Thoracic aorta (tissue), 2 donors: ENCODE measurements around the gene ERI2. TPM values are rescaled to one million over a fixed set of nuclear protein-coding genes. Genes with fewer than 3 reads are reported as not detected.

ENCODE experiments used
- ATAC-seq: fragments of 150-250 bp; one replicate; pipeline ENCODE4 v1.8.0; 2017; ENCODE audit warnings: low read depth; ENCODE audit not compliant: insufficient number of reproducible peaks, low FRiP score
- DNase-seq: peaks from one replicate; pipeline ENCODE4 v3.0.0-alpha.2; 2020; ENCODE audit warnings: low spot score
- H3K27ac ChIP-seq, 2 donors: fragments of 200-600 bp; sonication (generic); 1 replicate in 1 of 2; 2 replicates in 1 of 2; pipeline ENCODE4 v1.5.1; 2016; ENCODE audit warnings: mild to moderate bottlenecking in 2 of 2, moderate library complexity in 2 of 2
- H3K27me3 ChIP-seq: fragments of 200-600 bp; sonication (generic); replicated peaks from 2 replicates; pipeline ENCODE4 v1.6.0; 2016; ENCODE audit warnings: mild to moderate bottlenecking; ENCODE audit not compliant: insufficient read depth
- H3K36me3 ChIP-seq: fragments of 200-600 bp; sonication (generic); one replicate; pipeline ENCODE4 v1.5.1; 2016
- H3K4me1 ChIP-seq, 2 donors: fragments of 200-600 bp; sonication (generic); 1 replicate in 1 of 2; 2 replicates in 1 of 2; pipeline versions ENCODE4 v1.5.1 to v1.6.0; 2016; ENCODE audit warnings: low read depth in 2 of 2, mild to moderate bottlenecking in 1 of 2; ENCODE audit not compliant: control insufficient read depth in 1 of 2
- H3K4me3 ChIP-seq: fragments of 200-600 bp; sonication (generic); 2 replicates; pipeline ENCODE4 v1.5.1; 2016; ENCODE audit warnings: mild to moderate bottlenecking
- H3K9me3 ChIP-seq: fragments of 200-600 bp; sonication (generic); 2 replicates; pipeline ENCODE4 v1.5.1; 2016
- CTCF ChIP-seq: fragments of 200-600 bp; sonication (generic); IDR thresholded peaks from one replicate; pipeline ENCODE4 v1.5.1; 2019; ENCODE audit warnings: antibody characterized with exemption
- total RNA-seq, 2 donors: library from RNA; depleted of rRNA; stranded (reverse); fragments of >200 nt; gene quantifications; one replicate each; pipeline versions ENCODE4 v1.1.0 to v1.2.3, GENCODE V29; 2016

ERI2 gene
- total RNA-seq, 2 donors from 2014 or later = 2.6 to 7.8 TPM

- H3K36me3 ChIP-seq = no peaks in the 10 kb centered on the region
- TF ChIP-seq CTCF = no peak
- no peaks in the 10 kb centered on the region for H3K27me3 ChIP-seq
- ATAC-seq (no peak), DNase-seq (no peak)
- H3K4me1 ChIP-seq = no peaks in the 10 kb centered on the region
- no peak overlapping the region for H3K4me3 ChIP-seq
- no peaks in the 10 kb centered on the region for H3K9me3 ChIP-seq
- no peak overlapping the region for H3K27ac ChIP-seq
Measured at GRCh38 chr16:20821682-20822081, 15.4 kb upstream of the ERI2 start.

GRCh38 chr16:20818929-20819585, 12.8 kb upstream of the ERI2 start:
- no peaks in the 10 kb centered on the region for H3K9me3 ChIP-seq
- no peak overlapping the region for H3K27ac ChIP-seq
- DNase-seq (no peak), ATAC-seq (no peak)
- no peaks in the 10 kb centered on the region for H3K36me3 ChIP-seq
- no peaks in the 10 kb centered on the region for H3K27me3 ChIP-seq
- TF ChIP-seq CTCF = no peak
- no peaks in the 10 kb centered on the region for H3K4me1 ChIP-seq
- H3K4me3 ChIP-seq = no peak overlapping the region

GRCh38 chr16:20814784-20815183, 8.5 kb upstream of the ERI2 start:
- DNase-seq (no peak), ATAC-seq (no peak)
- no peaks in the 10 kb centered on the region for H3K36me3 ChIP-seq
- H3K9me3 ChIP-seq = no peaks in the 10 kb centered on the region
- no peak for TF ChIP-seq CTCF
- no peaks in the 10 kb centered on the region for H3K27me3 ChIP-seq
- H3K4me3 ChIP-seq = no peak overlapping the region
- no peak overlapping the region for H3K27ac ChIP-seq
- no peaks in the 10 kb centered on the region for H3K4me1 ChIP-seq

- Histone ChIP-seq H3K4me3 (no peak overlapping the region), H3K4me1 (no peaks in the 10 kb centered on the region)
Measured at GRCh38 chr16:20812510-20812909, 6.2 kb upstream of the ERI2 start.

GRCh38 chr16:20811889-20812439, 5.7 kb upstream of the ERI2 start:
- Histone ChIP-seq H3K4me3 (no peak overlapping the region), H3K9me3 (no peaks in the 10 kb centered on the region), H3K27me3 (no peaks in the 10 kb centered on the region), H3K27ac (no peak overlapping the region), H3K4me1 (peaks cover 0 to 5% of the 10 kb centered on the region in 2 donors), H3K36me3 (no peaks in the 10 kb centered on the region)
- DNase-seq (no peak), ATAC-seq (no peak)
- TF ChIP-seq CTCF = no peak

More at GRCh38 chr16:20812510-20812909, 6.2 kb upstream of the ERI2 start:
- Histone ChIP-seq H3K9me3 (no peaks in the 10 kb centered on the region), H3K36me3 (no peaks in the 10 kb centered on the region), H3K27ac (no peak overlapping the region), H3K27me3 (no peaks in the 10 kb centered on the region)
- ATAC-seq = no peak
- no peak for TF ChIP-seq CTCF
- DNase-seq = no peak
